ENCODE results near the gene TSSC4.
A peak's percentile ranks its signal among the peaks of the same experiment; 100 is the strongest.

Gene TSSC4

GRCh38 chr11:2390091-2390724 is 10.3 kb upstream of the TSSC4 start:
- ChIA-PET POLR2A (interaction anchor here (0.6 to 1.9 kb wide), 5 partner anchors 9 to 573 kb away, joined by 3 to 15 read pairs (median 5); partner anchors contain the start of genes CD81 and TSSC4), CTCF (interaction anchor here (0.6 to 1.4 kb wide), 3 partner anchors 8 to 85 kb away, joined by 3 to 5 read pairs (median 3); no protein-coding TSS in a partner anchor)
- no peak overlapping the region for H3K27ac ChIP-seq (ENCODE audit: extremely low read depth, low read depth, low read length)
- no peaks in the 10 kb centered on the region for H3K4me1 ChIP-seq (ENCODE audit: control insufficient read depth, insufficient read depth, low read length)
- no peaks in the 10 kb centered on the region for H3K9me3 ChIP-seq (ENCODE audit: control insufficient read depth, insufficient read depth, low read depth, low read length)
- TF ChIP-seq KLF1 (tag by site-specific recombination; IDR thresholded peaks at IDR 0.05) (peak; percentile 66), SCRT2 (tag by site-specific recombination; IDR thresholded peaks at IDR 0.05) (peak; percentile 32; the same call in 1 of the 2 replicates), ZNF555 (tag by site-specific recombination; conservative IDR thresholded peaks at IDR 0.05) (no peak)
- peaks cover 0 to 85% of the 10 kb centered on the region in 2 experiments; a peak in 1 of 3 replicates for H3K36me3 ChIP-seq (ENCODE audit: control insufficient read depth in 2 of 2, insufficient read depth in 1 of 2, low read length in 2 of 2)
- H3K4me3 ChIP-seq (ENCODE audit: low read depth, low read length) = no peak overlapping the region

GRCh38 chr11:2390725-2391151 is 9.8 kb upstream of the TSSC4 start:
- Histone ChIP-seq H3K4me3 (ENCODE audit: low read depth, low read length) (no peak overlapping the region), H3K4me1 (ENCODE audit: control insufficient read depth, insufficient read depth, low read length) (no peaks in the 10 kb centered on the region), H3K9me3 (ENCODE audit: control insufficient read depth, insufficient read depth, low read depth, low read length) (no peaks in the 10 kb centered on the region), H3K36me3 (ENCODE audit: control insufficient read depth in 2 of 2, insufficient read depth in 1 of 2, low read length in 2 of 2) (peaks cover 0 to 85% of the 10 kb centered on the region in 2 experiments; a peak in 1 of 3 replicates), H3K27ac (ENCODE audit: extremely low read depth, low read depth, low read length) (no peak overlapping the region)
- CTCF ChIA-PET = interaction anchor here (0.6 to 1.4 kb wide), 3 partner anchors 8 to 86 kb away, joined by 3 to 5 read pairs (median 3); no protein-coding TSS in a partner anchor
- TF ChIP-seq ZNF404 (tag by site-specific recombination; IDR thresholded peaks at IDR 0.05) (no peak), EGR2 (tag by site-specific recombination; IDR thresholded peaks at IDR 0.05; ENCODE audit: low read depth) (0 out of 2 replicates have a peak, but pooled peaks have one; percentile 38), KLF1 (tag by site-specific recombination; IDR thresholded peaks at IDR 0.05) (peak; percentile 93), ZFHX2 (tag by site-specific recombination; conservative IDR thresholded peaks at IDR 0.05) (peak; percentile 39), ZNF776 (tag by site-specific recombination; IDR thresholded peaks at IDR 0.05; ENCODE audit: borderline replicate concordance) (no peak), SP2 (tag by site-specific recombination; IDR thresholded peaks at IDR 0.05) (peak; percentile 32; the same call in 1 of the 2 replicates), ZBTB17 (tag by site-specific recombination; IDR thresholded peaks at IDR 0.05) (no peak), SP3 (tag by site-specific recombination; IDR thresholded peaks at IDR 0.05) (0 out of 2 replicates have a peak, but pooled peaks have one; percentile 17), ZNF239 (tag by site-specific recombination; IDR thresholded peaks at IDR 0.05) (no peak), ZNF214 (tag by site-specific recombination; IDR thresholded peaks at IDR 0.05; ENCODE audit: borderline replicate concordance) (no peak), GLIS1 (tag by site-specific recombination; IDR thresholded peaks at IDR 0.05) (peak; percentile 41; the same call in 1 of the 2 replicates), ZFP41 (tag by site-specific recombination; IDR thresholded peaks at IDR 0.05; ENCODE audit: borderline replicate concordance) (no peak)
- TF ChIP-seq, protein P1, sequence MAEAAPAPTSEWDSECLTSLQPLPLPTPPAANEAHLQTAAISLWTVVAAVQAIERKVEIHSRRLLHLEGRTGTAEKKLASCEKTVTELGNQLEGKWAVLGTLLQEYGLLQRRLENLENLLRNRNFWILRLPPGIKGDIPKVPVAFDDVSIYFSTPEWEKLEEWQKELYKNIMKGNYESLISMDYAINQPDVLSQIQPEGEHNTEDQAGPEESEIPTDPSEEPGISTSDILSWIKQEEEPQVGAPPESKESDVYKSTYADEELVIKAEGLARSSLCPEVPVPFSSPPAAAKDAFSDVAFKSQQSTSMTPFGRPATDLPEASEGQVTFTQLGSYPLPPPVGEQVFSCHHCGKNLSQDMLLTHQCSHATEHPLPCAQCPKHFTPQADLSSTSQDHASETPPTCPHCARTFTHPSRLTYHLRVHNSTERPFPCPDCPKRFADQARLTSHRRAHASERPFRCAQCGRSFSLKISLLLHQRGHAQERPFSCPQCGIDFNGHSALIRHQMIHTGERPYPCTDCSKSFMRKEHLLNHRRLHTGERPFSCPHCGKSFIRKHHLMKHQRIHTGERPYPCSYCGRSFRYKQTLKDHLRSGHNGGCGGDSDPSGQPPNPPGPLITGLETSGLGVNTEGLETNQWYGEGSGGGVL (tag by site-specific recombination; IDR thresholded peaks at IDR 0.05) = peak; percentile 73
- TF ChIP-seq, protein P2, sequence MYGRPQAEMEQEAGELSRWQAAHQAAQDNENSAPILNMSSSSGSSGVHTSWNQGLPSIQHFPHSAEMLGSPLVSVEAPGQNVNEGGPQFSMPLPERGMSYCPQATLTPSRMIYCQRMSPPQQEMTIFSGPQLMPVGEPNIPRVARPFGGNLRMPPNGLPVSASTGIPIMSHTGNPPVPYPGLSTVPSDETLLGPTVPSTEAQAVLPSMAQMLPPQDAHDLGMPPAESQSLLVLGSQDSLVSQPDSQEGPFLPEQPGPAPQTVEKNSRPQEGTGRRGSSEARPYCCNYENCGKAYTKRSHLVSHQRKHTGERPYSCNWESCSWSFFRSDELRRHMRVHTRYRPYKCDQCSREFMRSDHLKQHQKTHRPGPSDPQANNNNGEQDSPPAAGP (tag by site-specific recombination; IDR thresholded peaks at IDR 0.05) = 0 out of 2 replicates have a peak, but pooled peaks have one; percentile 70
- TF ChIP-seq, protein P3, sequence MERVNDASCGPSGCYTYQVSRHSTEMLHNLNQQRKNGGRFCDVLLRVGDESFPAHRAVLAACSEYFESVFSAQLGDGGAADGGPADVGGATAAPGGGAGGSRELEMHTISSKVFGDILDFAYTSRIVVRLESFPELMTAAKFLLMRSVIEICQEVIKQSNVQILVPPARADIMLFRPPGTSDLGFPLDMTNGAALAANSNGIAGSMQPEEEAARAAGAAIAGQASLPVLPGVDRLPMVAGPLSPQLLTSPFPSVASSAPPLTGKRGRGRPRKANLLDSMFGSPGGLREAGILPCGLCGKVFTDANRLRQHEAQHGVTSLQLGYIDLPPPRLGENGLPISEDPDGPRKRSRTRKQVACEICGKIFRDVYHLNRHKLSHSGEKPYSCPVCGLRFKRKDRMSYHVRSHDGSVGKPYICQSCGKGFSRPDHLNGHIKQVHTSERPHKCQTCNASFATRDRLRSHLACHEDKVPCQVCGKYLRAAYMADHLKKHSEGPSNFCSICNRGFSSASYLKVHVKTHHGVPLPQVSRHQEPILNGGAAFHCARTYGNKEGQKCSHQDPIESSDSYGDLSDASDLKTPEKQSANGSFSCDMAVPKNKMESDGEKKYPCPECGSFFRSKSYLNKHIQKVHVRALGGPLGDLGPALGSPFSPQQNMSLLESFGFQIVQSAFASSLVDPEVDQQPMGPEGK (tag by site-specific recombination; IDR thresholded peaks at IDR 0.05) = 0 out of 2 replicates have a peak, but pooled peaks have one; percentile 20
- POLR2A ChIA-PET = interaction anchor here (0.6 to 1.9 kb wide), 6 partner anchors 8 to 573 kb away, joined by 3 to 15 read pairs (median 4); partner anchors contain the start of genes CD81 and TSSC4
